ENCODE data around the gene PLEKHN1. TPM values are rescaled to one million over a fixed set of nuclear protein-coding genes. Genes with fewer than 3 reads are reported as not detected.

The PLEKHN1 gene
- total RNA-seq, 4 donors from 2014 or later, result 0.14 to 1.4 TPM; not detected in 2

GRCh38 chr1:1022302-1023009 lies 56.2 kb downstream of the PLEKHN1 start:
- Histone ChIP-seq H3K27me3 (no peaks in the 10 kb centered on the region), H3K36me3 (no peaks in the 10 kb centered on the region), H3K27ac (no peak overlapping the region), H3K4me3 (no peak overlapping the region), H3K9me3 (no peaks in the 10 kb centered on the region), H3K4me1 (peaks cover 6 to 23% (median 20%) of the 10 kb centered on the region in 4 donors)
- TF ChIP-seq POLR2AphosphoS5 (IDR thresholded peaks at IDR 0.05), result no peak
- TF ChIP-seq POLR2A (IDR thresholded peaks at IDR 0.05), result no peak
- TF ChIP-seq EP300 (IDR thresholded peaks at IDR 0.05; ENCODE audit: low read depth), result no peak
- TF ChIP-seq, protein P1, sequence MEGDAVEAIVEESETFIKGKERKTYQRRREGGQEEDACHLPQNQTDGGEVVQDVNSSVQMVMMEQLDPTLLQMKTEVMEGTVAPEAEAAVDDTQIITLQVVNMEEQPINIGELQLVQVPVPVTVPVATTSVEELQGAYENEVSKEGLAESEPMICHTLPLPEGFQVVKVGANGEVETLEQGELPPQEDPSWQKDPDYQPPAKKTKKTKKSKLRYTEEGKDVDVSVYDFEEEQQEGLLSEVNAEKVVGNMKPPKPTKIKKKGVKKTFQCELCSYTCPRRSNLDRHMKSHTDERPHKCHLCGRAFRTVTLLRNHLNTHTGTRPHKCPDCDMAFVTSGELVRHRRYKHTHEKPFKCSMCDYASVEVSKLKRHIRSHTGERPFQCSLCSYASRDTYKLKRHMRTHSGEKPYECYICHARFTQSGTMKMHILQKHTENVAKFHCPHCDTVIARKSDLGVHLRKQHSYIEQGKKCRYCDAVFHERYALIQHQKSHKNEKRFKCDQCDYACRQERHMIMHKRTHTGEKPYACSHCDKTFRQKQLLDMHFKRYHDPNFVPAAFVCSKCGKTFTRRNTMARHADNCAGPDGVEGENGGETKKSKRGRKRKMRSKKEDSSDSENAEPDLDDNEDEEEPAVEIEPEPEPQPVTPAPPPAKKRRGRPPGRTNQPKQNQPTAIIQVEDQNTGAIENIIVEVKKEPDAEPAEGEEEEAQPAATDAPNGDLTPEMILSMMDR (IDR thresholded peaks at IDR 0.05), result no peak
- in situ Hi-C loops (cut with MboI; ENCODE audit: low pct_ligation_motif_present in 1 of 4, low pct_unique_long_range_greater_than_20kb in 1 of 4, low sequenced_read_pairs in 3 of 4), result no loop called here
- intact Hi-C loops (cut with DNase I; ENCODE audit: low total_unique reads), result no loop called here
- 86% methylated on average over 27 of the region's 27 CpGs; no CpG with 5 or more reads in 1 of the 2 donors for WGBS, 2 donors (ENCODE audit: low coverage in 1 of 2)
- DNase-seq, result no peak

GRCh38 chr1:1023700-1024099 lies 57.4 kb downstream of the PLEKHN1 start:
- TF ChIP-seq POLR2A (IDR thresholded peaks at IDR 0.05) (no peak), EP300 (IDR thresholded peaks at IDR 0.05; ENCODE audit: low read depth) (no peak), POLR2AphosphoS5 (IDR thresholded peaks at IDR 0.05) (no peak)
- TF ChIP-seq, protein P1 (IDR thresholded peaks at IDR 0.05), result no peak
- intact Hi-C loops (cut with DNase I; ENCODE audit: low total_unique reads), result no loop called here
- no peaks in the 10 kb centered on the region for H3K27me3 ChIP-seq
- H3K4me3 ChIP-seq, result no peak overlapping the region
- H3K36me3 ChIP-seq, result no peaks in the 10 kb centered on the region
- WGBS, 2 donors (ENCODE audit: low coverage in 1 of 2), result 76% methylated on average over 13 of the region's 13 CpGs; no CpG with 5 or more reads in 1 of the 2 donors
- H3K4me1 ChIP-seq, result peaks cover 6 to 23% (median 20%) of the 10 kb centered on the region in 4 donors
- H3K27ac ChIP-seq, result no peak overlapping the region
- in situ Hi-C loops (cut with MboI; ENCODE audit: low pct_ligation_motif_present in 1 of 4, low pct_unique_long_range_greater_than_20kb in 1 of 4, low sequenced_read_pairs in 3 of 4), result no loop called here
- DNase-seq, result no peak
- H3K9me3 ChIP-seq, result no peaks in the 10 kb centered on the region

DNA sequence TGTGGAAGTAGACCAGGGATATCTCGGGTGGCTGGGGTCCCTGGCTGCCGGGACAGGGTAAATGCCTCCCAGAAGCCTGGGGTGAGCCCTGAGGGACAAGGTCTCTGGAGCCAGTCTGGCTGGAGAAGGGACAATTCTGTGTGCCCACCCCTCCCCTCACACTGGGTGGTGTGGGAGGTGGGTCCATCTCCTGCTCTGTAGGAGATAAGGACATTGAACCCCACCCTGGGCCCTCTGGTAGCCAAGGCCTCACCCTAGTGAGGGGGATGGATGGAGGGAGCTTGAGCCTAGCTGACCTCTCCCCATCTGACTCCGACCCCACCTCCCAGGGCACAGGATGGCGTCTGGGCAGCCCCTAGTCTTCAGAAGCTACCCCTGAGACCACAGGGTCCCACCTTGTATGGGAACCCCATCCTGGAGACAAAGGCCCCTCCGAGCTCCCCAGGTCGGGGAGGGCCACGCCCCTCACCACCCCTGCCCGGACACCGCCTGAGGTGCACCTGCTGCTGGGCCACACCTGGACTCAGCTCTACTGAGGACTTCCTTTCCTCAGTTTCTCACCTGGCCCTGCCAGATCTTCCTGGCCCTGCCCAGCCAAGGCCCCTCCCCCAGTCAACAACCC lies 58.0 kb downstream of the PLEKHN1 start:
- Histone ChIP-seq H3K27ac (no peak overlapping the region), H3K4me3 (no peak overlapping the region), H3K4me1 (peaks cover 6 to 17% (median 15%) of the 10 kb centered on the region in 4 donors), H3K9me3 (no peaks in the 10 kb centered on the region), H3K27me3 (no peaks in the 10 kb centered on the region), H3K36me3 (no peaks in the 10 kb centered on the region)
- intact Hi-C loops (cut with DNase I; ENCODE audit: low total_unique reads) (no loop called here), in situ Hi-C loops (cut with MboI; ENCODE audit: low pct_ligation_motif_present in 1 of 4, low pct_unique_long_range_greater_than_20kb in 1 of 4, low sequenced_read_pairs in 3 of 4) (no loop called here)
- TF ChIP-seq, protein P1 (IDR thresholded peaks at IDR 0.05), result no peak
- TF ChIP-seq EP300 (IDR thresholded peaks at IDR 0.05; ENCODE audit: low read depth), result no peak
- no peak for TF ChIP-seq POLR2AphosphoS5 (IDR thresholded peaks at IDR 0.05)
- no peak for TF ChIP-seq POLR2A (IDR thresholded peaks at IDR 0.05)
- no peak for DNase-seq
- 82% methylated on average over 9 of the region's 9 CpGs; no CpG with 5 or more reads in 1 of the 2 donors for WGBS, 2 donors (ENCODE audit: low coverage in 1 of 2)

DNA sequence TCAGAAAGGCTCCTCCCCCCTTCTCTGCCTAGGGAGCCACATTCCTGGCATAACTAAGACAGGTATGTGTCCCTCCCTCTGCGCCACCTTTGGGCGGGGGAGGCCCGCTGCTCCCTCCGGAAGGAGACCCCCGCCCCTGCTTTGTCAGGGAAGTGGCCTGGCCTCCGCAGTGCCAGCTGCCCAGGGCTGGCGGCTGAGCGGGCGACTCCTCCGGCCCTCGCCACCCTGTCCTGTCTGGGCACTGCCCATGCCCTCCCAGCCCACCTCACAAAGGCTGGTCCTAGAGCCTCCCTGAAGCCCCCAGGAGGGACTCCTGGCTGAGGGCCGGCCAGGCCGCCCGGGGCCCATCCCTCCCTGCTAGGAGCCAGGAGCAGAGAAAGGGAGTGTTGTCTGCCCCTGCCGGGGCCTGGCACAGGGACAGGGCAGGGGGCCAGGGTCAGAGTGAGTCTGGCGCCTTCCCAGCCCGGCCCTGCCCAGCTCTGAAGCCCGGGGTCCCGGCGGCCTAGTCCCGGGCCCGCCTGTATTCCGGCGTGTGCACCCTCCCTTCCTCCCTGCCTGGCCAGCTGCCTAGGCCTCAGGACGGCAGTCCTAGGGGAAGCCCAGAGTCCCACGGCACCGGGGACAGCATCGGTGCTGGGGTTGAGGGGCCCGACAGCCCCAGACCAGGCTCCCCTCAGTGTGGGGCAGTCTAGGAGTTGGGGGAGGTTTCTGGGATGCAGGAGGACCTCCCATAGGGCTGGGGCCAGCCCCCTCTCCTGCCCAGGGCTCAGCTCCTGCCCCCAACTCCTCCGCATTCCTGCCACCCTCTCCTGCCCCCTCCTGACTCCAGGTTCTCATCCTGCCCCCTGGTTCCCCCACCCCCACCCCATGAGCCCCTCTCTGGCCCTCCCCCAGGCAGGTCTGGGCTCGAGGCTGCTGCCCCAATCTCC lies 58.8 kb downstream of the PLEKHN1 start:
- 74% methylated on average over 25 of the region's 31 CpGs; no CpG with 5 or more reads in 1 of the 2 donors for WGBS, 2 donors (ENCODE audit: low coverage in 1 of 2)
- intact Hi-C loops (cut with DNase I; ENCODE audit: low total_unique reads) (no loop called here), in situ Hi-C loops (cut with MboI; ENCODE audit: low pct_ligation_motif_present in 1 of 4, low pct_unique_long_range_greater_than_20kb in 1 of 4, low sequenced_read_pairs in 3 of 4) (no loop called here)
- Histone ChIP-seq H3K4me1 (peaks cover 6 to 17% (median 15%) of the 10 kb centered on the region in 4 donors), H3K27ac (no peak overlapping the region), H3K4me3 (no peak overlapping the region), H3K36me3 (no peaks in the 10 kb centered on the region), H3K27me3 (no peaks in the 10 kb centered on the region), H3K9me3 (no peaks in the 10 kb centered on the region)
- DNase-seq, result no peak
- no peak for TF ChIP-seq EP300 (IDR thresholded peaks at IDR 0.05; ENCODE audit: low read depth)
- TF ChIP-seq POLR2A (IDR thresholded peaks at IDR 0.05), result no peak
- TF ChIP-seq, protein P1 (IDR thresholded peaks at IDR 0.05), result no peak
- TF ChIP-seq POLR2AphosphoS5 (IDR thresholded peaks at IDR 0.05), result no peak

Data from transverse colon (tissue), 4 donors.